SK-N-MC (cell line): ENCODE results near the gene SEL1L3.

Experiments
- EZH2 ChIP-seq: fragments of 200-600 bp; sonication (generic); IDR thresholded peaks from one replicate; pipeline ENCODE4 v1.6.1; 2017; ENCODE audit warnings: antibody characterized with exemption
- POLR2AphosphoS5 ChIP-seq: IDR thresholded peaks from 2 replicates; pipeline ENCODE4 v1.6.1; 2012; ENCODE audit warnings: mild to moderate bottlenecking, low read depth, low read length, borderline replicate concordance

GRCh38 chr4:25805255-25805860, 57.4 kb downstream of the SEL1L3 start:
- TF ChIP-seq POLR2AphosphoS5: no peak
- no peak for TF ChIP-seq EZH2
